ENCODE results near the gene C2orf78. TPM values are rescaled to one million over a fixed set of nuclear protein-coding genes. Genes with fewer than 3 reads are reported as not detected.
A peak's percentile ranks its signal among the peaks of the same experiment; 100 is the strongest.
"Not testable (repeated sequence)": the region's sequence is repeated elsewhere in the genome, so short reads cannot be mapped to it uniquely, and the experiment has no call there.

Gene C2orf78
- total and polyA plus RNA-seq, 7 donors: not detected

- no peak for DNase-seq
- Histone ChIP-seq H3K9me3 (no peaks in the 10 kb centered on the region), H3K27me3 (no peaks in the 10 kb centered on the region), H3K36me3 (peaks cover 3 to 48% (median 13%) of the 10 kb centered on the region in 4 donors), H3K4me1 (no peaks in the 10 kb centered on the region), H3K4me3 (no peak overlapping the region), H3K27ac (no peak overlapping the region)
- TF ChIP-seq EP300 (IDR thresholded peaks at IDR 0.05): no peak
- TF ChIP-seq POLR2AphosphoS5 (IDR thresholded peaks at IDR 0.05): no peak
- TF ChIP-seq CTCF (IDR thresholded peaks at IDR 0.05): no peak
- TF ChIP-seq POLR2A (IDR thresholded peaks at IDR 0.05): no peak
- intact Hi-C loops (cut with DNase I): no loop called here
- 91 to 96% methylated on average over 11 of the region's 11 CpGs for WGBS, 2 donors
These were observed 37.7 kb upstream of the C2orf78 start for GRCh38 chr2:73746015-73746876.

GRCh38 chr2:73746877-73747208 lies 37.1 kb upstream of the C2orf78 start:
- H3K4me1 ChIP-seq: no peaks in the 10 kb centered on the region
- 93 to 97% methylated on average over 3 of the region's 3 CpGs for WGBS, 2 donors
- TF ChIP-seq POLR2AphosphoS5 (IDR thresholded peaks at IDR 0.05) (no peak), POLR2A (IDR thresholded peaks at IDR 0.05) (no peak), EP300 (IDR thresholded peaks at IDR 0.05) (no peak), CTCF (IDR thresholded peaks at IDR 0.05) (no peak)
- intact Hi-C loops (cut with DNase I): no loop called here
- peaks cover 3 to 47% (median 13%) of the 10 kb centered on the region in 4 donors for H3K36me3 ChIP-seq
- H3K4me3 ChIP-seq: no peak overlapping the region
- H3K27me3 ChIP-seq: no peaks in the 10 kb centered on the region
- no peak for DNase-seq
- H3K27ac ChIP-seq: no peak overlapping the region
- no peaks in the 10 kb centered on the region for H3K9me3 ChIP-seq

- WGBS, 2 donors: 94 to 97% methylated on average over 2 of the region's 2 CpGs
- H3K9me3 ChIP-seq: no peaks in the 10 kb centered on the region
- TF ChIP-seq POLR2A (IDR thresholded peaks at IDR 0.05) (no peak), POLR2AphosphoS5 (IDR thresholded peaks at IDR 0.05) (no peak), EP300 (IDR thresholded peaks at IDR 0.05) (no peak), CTCF (IDR thresholded peaks at IDR 0.05) (no peak)
- H3K27ac ChIP-seq: no peak overlapping the region
- H3K36me3 ChIP-seq: peaks cover 3 to 66% (median 13%) of the 10 kb centered on the region in 4 donors
- no peaks in the 10 kb centered on the region for H3K27me3 ChIP-seq
- H3K4me1 ChIP-seq: no peaks in the 10 kb centered on the region
- intact Hi-C loops (cut with DNase I): no loop called here
- DNase-seq: no peak
- H3K4me3 ChIP-seq: no peak overlapping the region
These were observed 34.7 kb upstream of the C2orf78 start for GRCh38 chr2:73749314-73749713.

- H3K4me1 ChIP-seq; H3K4me3 ChIP-seq; H3K27me3 ChIP-seq; H3K27ac ChIP-seq; DNase-seq; intact Hi-C loops (cut with DNase I); H3K9me3 ChIP-seq: not testable (repeated sequence)
- 97 to 98% methylated on average over 7 of the region's 7 CpGs for WGBS, 2 donors
- H3K36me3 ChIP-seq: peaks cover 3 to 71% (median 11%) of the 10 kb centered on the region in 4 donors
These were observed 29.7 kb upstream of the C2orf78 start for GRCh38 chr2:73754332-73754731.

GRCh38 chr2:73759285-73759764 lies 24.7 kb upstream of the C2orf78 start:
- 42 to 58% methylated on average over 3 of the region's 3 CpGs for WGBS, 2 donors
- peaks cover 0 to 14% (median 12%) of the 10 kb centered on the region in 4 donors for H3K4me1 ChIP-seq
- DNase-seq: no peak
- TF ChIP-seq POLR2AphosphoS5 (IDR thresholded peaks at IDR 0.05): peak in 1 of 4 donors; percentile 6
- TF ChIP-seq CTCF (IDR thresholded peaks at IDR 0.05): no peak
- peak overlapping the region in 1 of 4 donors; percentile 8 for H3K27ac ChIP-seq
- intact Hi-C loops (cut with DNase I): no loop called here
- H3K36me3 ChIP-seq: peaks cover 9 to 75% (median 22%) of the 10 kb centered on the region in 4 donors
- H3K27me3 ChIP-seq: no peaks in the 10 kb centered on the region
- no peaks in the 10 kb centered on the region for H3K9me3 ChIP-seq
- no peak overlapping the region for H3K4me3 ChIP-seq

Data from sigmoid colon (tissue), 7 donors.